HCT116 (cell line): ENCODE data around the gene MEGF6. TPM values are rescaled to one million over a fixed set of nuclear protein-coding genes. Genes with fewer than 3 reads are reported as not detected.

Experiments used
- ATAC-seq: fragments of 200-7000 bp; cut with Tn5 transposase; 2 replicates; pipeline ENCODE4 v1.9.1; 2020; ENCODE audit warnings: mild to moderate bottlenecking, moderate library complexity
- BruUV-seq: library from RNA; stranded (reverse); fragments of 400-500 nt; replicated peaks from 2 replicates; lab custom pipeline; 2021; lab: Mats Ljungman, UMichigan
- CTCF ChIA-PET: fragments of 300-600 bp; sonication (Branson Sonifier 250); formaldehyde crosslinking; loops from one replicate; lab custom pipeline; 2021; ENCODE audit warnings: antibody characterized with exemption; lab: Charles Lee
- POLR2A ChIA-PET: fragments of 300-600, 350-600 bp; sonication (Branson Sonifier 250); formaldehyde crosslinking; loops from one replicate; lab custom pipeline; 2021; ENCODE audit warnings: antibody characterized with exemption; lab: Charles Lee
- RAD21 ChIA-PET, 2 experiments: fragments of 300-600 bp; sonication (Branson Sonifier 250); formaldehyde crosslinking; loops; one replicate each; lab custom pipeline; 2023; ENCODE audit warnings: low total read pairs in 2 of 2; ENCODE audit not compliant: uncharacterized antibody in 2 of 2, unreplicated experiment in 2 of 2, low non-redundant PET in 1 of 2; lab: Charles Lee
- DNase-seq: peaks from one replicate; pipeline ENCODE4 v3.0.0-alpha.2; 2010; ENCODE audit warnings: low read depth, low spot score
- H2AFZ ChIP-seq: fragments of 200-600 bp; shearing (Covaris generic), sonication (generic); 2 replicates; pipeline ENCODE4 v1.6.1; 2017; ENCODE audit warnings: low read depth, mixed run types, mixed read lengths, antibody characterized with exemption, low read length; ENCODE audit not compliant: poor library complexity, severe bottlenecking
- H3K27ac ChIP-seq: 2 replicates; pipeline ENCODE4 v1.5.1; 2012; ENCODE audit warnings: low read depth, low read length
- H3K27me3 ChIP-seq: fragments of 200-600 bp; sonication (generic); 2 replicates; pipeline ENCODE4 v1.6.1; 2016; ENCODE audit warnings: mixed run types, low read length, mixed read lengths; ENCODE audit not compliant: insufficient read depth
- H3K36me3 ChIP-seq, 2 experiments: fragments of 200-500 bp in 1 of 2; fragments of 200-600 bp in 1 of 2; sonication (Bioruptor generic) in 1 of 2; sonication (generic) in 1 of 2; 2 replicates each; pipeline versions ENCODE4 v1.5.1 to v1.6.1; 2014 to 2016; ENCODE audit warnings: low read length in 2 of 2, inconsistent platforms in 1 of 2, mixed read lengths in 1 of 2, mixed run types in 1 of 2; ENCODE audit not compliant: insufficient read depth in 2 of 2, control insufficient read depth in 1 of 2
- H3K4me1 ChIP-seq, 2 experiments: fragments of 200-600 bp in 1 of 2; sonication (generic) in 1 of 2; 2 replicates each; pipeline versions ENCODE4 v1.5.1 to v1.6.1; 2012 to 2017; ENCODE audit warnings: low read length in 2 of 2, inconsistent platforms in 1 of 2, mild to moderate bottlenecking in 1 of 2, mixed read lengths in 1 of 2, mixed run types in 1 of 2, moderate library complexity in 1 of 2; ENCODE audit not compliant: insufficient read depth in 2 of 2, control insufficient read depth in 1 of 2
- H3K4me2 ChIP-seq: fragments of 200-600 bp; sonication (generic); 2 replicates; pipeline ENCODE4 v1.6.1; 2017; ENCODE audit warnings: mixed run types, low read length, mixed read lengths
- H3K4me3 ChIP-seq, 2 experiments: fragments of 200-600 bp in 1 of 2; sonication (generic) in 1 of 2; replicated peaks in 1 of 2; 2 replicates each; pipeline ENCODE4 v1.5.1; 2011 to 2016; ENCODE audit warnings: low read length in 2 of 2, control low read depth in 1 of 2, low read depth in 1 of 2, mild to moderate bottlenecking in 1 of 2, mixed read lengths in 1 of 2, mixed run types in 1 of 2
- H3K79me2 ChIP-seq: fragments of 200-600 bp; sonication (generic); 2 replicates; pipeline ENCODE4 v1.6.1; 2017; ENCODE audit warnings: mild to moderate bottlenecking, mixed run types, low read length, moderate library complexity, mixed read lengths; ENCODE audit not compliant: insufficient read depth
- H3K9ac ChIP-seq: fragments of 200-600 bp; sonication (generic); 2 replicates; pipeline ENCODE4 v1.6.1; 2016; ENCODE audit warnings: low read length, mixed read lengths
- H3K9me2 ChIP-seq: fragments of 200-600 bp; sonication (generic), shearing (Covaris generic); 2 replicates; pipeline ENCODE4 v1.6.1; 2017; ENCODE audit warnings: mixed run types, mild to moderate bottlenecking, moderate library complexity; ENCODE audit not compliant: insufficient read depth
- H3K9me3 ChIP-seq, 2 experiments: fragments of 200-500 bp in 1 of 2; fragments of 200-600 bp in 1 of 2; sonication (Bioruptor generic) in 1 of 2; sonication (generic) in 1 of 2; 2 replicates each; pipeline ENCODE4 v1.6.1; 2014 to 2017; ENCODE audit warnings: low read length in 2 of 2, mixed read lengths in 2 of 2, inconsistent platforms in 1 of 2, low read depth in 1 of 2, mild to moderate bottlenecking in 1 of 2, mixed run types in 1 of 2, moderate library complexity in 1 of 2; ENCODE audit not compliant: control insufficient read depth in 1 of 2, insufficient read depth in 1 of 2
- H4K20me1 ChIP-seq: fragments of 200-600 bp; sonication (generic), shearing (Covaris generic); 2 replicates; pipeline ENCODE4 v1.6.1; 2017; ENCODE audit warnings: mixed run types, mild to moderate bottlenecking, moderate library complexity; ENCODE audit not compliant: insufficient read depth
- CTCF ChIP-seq, 3 experiments: fragments of 200-600 bp in 1 of 3; sonication (generic) in 1 of 3; IDR thresholded peaks in 2 of 3; conservative IDR thresholded peaks in 1 of 3; 2 replicates each; pipeline ENCODE4 v1.5.1; 2012 to 2017; ENCODE audit warnings: low read depth in 2 of 3, low read length in 2 of 3, antibody characterized with exemption in 1 of 3, borderline replicate concordance in 1 of 3, control low read depth in 1 of 3, mild to moderate bottlenecking in 1 of 3, mixed read lengths in 1 of 3, mixed run types in 1 of 3, moderate library complexity in 1 of 3; ENCODE audit not compliant: insufficient read depth in 1 of 3
- ELF1 ChIP-seq: IDR thresholded peaks from 2 replicates; pipeline ENCODE4 v1.6.1; 2012; ENCODE audit warnings: low read depth, borderline replicate concordance
- EZH2 ChIP-seq: fragments of 200-600 bp; sonication (generic); IDR thresholded peaks from 2 replicates; pipeline ENCODE4 v1.6.1; 2017; ENCODE audit warnings: antibody characterized with exemption, mixed run types
- EZH2phosphoT487 ChIP-seq: fragments of 200-600 bp; IDR thresholded peaks from 2 replicates; pipeline ENCODE4 v1.6.1; 2018; ENCODE audit warnings: antibody characterized with exemption, borderline replicate concordance
- TCF7L2 ChIP-seq: IDR thresholded peaks from 2 replicates; pipeline ENCODE4 v1.7.0; 2011; ENCODE audit warnings: borderline replicate concordance, inconsistent platforms; ENCODE audit not compliant: insufficient read depth, insufficient read length; ENCODE audit errors: extremely low read depth
- YY1 ChIP-seq: IDR thresholded peaks from 2 replicates; pipeline ENCODE4 v1.6.1; 2011; ENCODE audit warnings: low read length, low read depth, moderate library complexity, mild to moderate bottlenecking; ENCODE audit not compliant: insufficient replicate concordance; ENCODE audit errors: extremely low read depth
- ZBTB33 ChIP-seq: IDR thresholded peaks from 2 replicates; pipeline ENCODE4 v1.6.1; 2011; ENCODE audit warnings: mild to moderate bottlenecking, low read length, moderate library complexity; ENCODE audit not compliant: insufficient replicate concordance; ENCODE audit errors: extremely low read depth
- intact Hi-C: fragments of 100-400 bp; cut with micrococcal nuclease; formaldehyde crosslinking; loops from 2 replicates; pipeline ENCODE4 v1.10.0; 2022
- total RNA-seq: library from RNA; stranded (reverse); gene quantifications from one replicate; pipeline ENCODE4 v1.2.1, GENCODE V29; 2021; ENCODE audit not compliant: unreplicated experiment

MEGF6 gene
- total RNA-seq, 1 experiment from 2014 or later: 47.6 TPM

GRCh38 chr1:3471356-3472087 is 139.8 kb downstream of the MEGF6 start:
- peaks cover 0 to 12% of the 10 kb centered on the region in 2 experiments; a peak in 1 of 4 replicates for H3K4me1 ChIP-seq
- no peak for DNase-seq
- H3K27ac ChIP-seq: no peak overlapping the region

More at GRCh38 chr1:3471356-3472087, 139.8 kb downstream of the MEGF6 start:
- Histone ChIP-seq H3K79me2 (no peaks in the 10 kb centered on the region), H3K9me2 (no peaks in the 10 kb centered on the region), H3K9ac (no peak overlapping the region), H2AFZ (no peak overlapping the region), H3K9me3 (no peaks in the 10 kb centered on the region), H3K27me3 (no peaks in the 10 kb centered on the region), H3K4me2 (no peak overlapping the region), H4K20me1 (no peaks in the 10 kb centered on the region), H3K4me3 (no peak overlapping the region), H3K36me3 (0 out of 4 replicates have a peak, but pooled peaks cover 0 to 3% of the 10 kb centered on the region in 2 experiments)
- BruUV-seq: no TSS peak
- TF ChIP-seq ZBTB33 (no peak), ELF1 (no peak), EZH2phosphoT487 (no peak), CTCF (IDR thresholded peaks at IDR 0.05 in 2 of 3, conservative IDR thresholded peaks at IDR 0.05 in 1 of 3; ENCODE audit: borderline replicate concordance in 1 of 3, insufficient read depth in 1 of 3, low read depth in 2 of 3, low read length in 2 of 3) (0 out of 6 replicates have a peak, but pooled peaks of 1 of the 3 experiments have one; percentile 22), YY1 (no peak), EZH2 (no peak), TCF7L2 (no peak)
- RAD21 ChIA-PET: interaction anchor here (0.8 to 0.9 kb wide), 2 partner anchors 18 kb away, joined by 3 read pairs; no protein-coding TSS in a partner anchor
- CTCF ChIA-PET: interaction anchor here (0.6 to 1.2 kb wide), 3 partner anchors 10 to 42 kb away, joined by 3 to 7 read pairs (median 4); no protein-coding TSS in a partner anchor
- peak; percentile 42; the same call in 1 of the 2 replicates for ATAC-seq
- intact Hi-C loops: no loop called here
- POLR2A ChIA-PET: no interaction called here
